Psoas muscle (tissue), 8 donors: ENCODE measurements around the gene CTRB2. TPM values are rescaled to one million over a fixed set of nuclear protein-coding genes. Genes with fewer than 3 reads are reported as not detected.
A peak's percentile ranks its signal among the peaks of the same experiment; 100 is the strongest.

Experiments
- ATAC-seq, 4 donors: fragments of 200-7000 bp; cut with Tn5 transposase; one replicate each; pipeline ENCODE4 v1.9.1; 2020; ENCODE audit warnings: moderate library complexity in 3 of 4, mild to moderate bottlenecking in 2 of 4
- DNase-seq, 2 donors: peaks; one replicate each; pipeline ENCODE4 v3.0.0-alpha.2; 2020
- H3K27ac ChIP-seq: fragments of 200-600 bp; one replicate; pipeline ENCODE4 v1.8.0; 2022
- H3K27me3 ChIP-seq, 3 donors: fragments of 200-600 bp in 1 of 3; one replicate each; pipeline versions ENCODE4 v1.6.1 to v1.8.0; 2013 to 2022; ENCODE audit warnings: low read length in 2 of 3, mild to moderate bottlenecking in 2 of 3, moderate library complexity in 1 of 3; ENCODE audit not compliant: insufficient read depth in 3 of 3
- H3K36me3 ChIP-seq, 2 donors: fragments of 200-600 bp in 1 of 2; one replicate each; pipeline versions ENCODE4 v1.6.1 to v1.8.0; 2013 to 2022; ENCODE audit warnings: low read depth in 1 of 2, mild to moderate bottlenecking in 1 of 2, moderate library complexity in 1 of 2; ENCODE audit not compliant: insufficient read depth in 1 of 2
- H3K4me1 ChIP-seq: fragments of 200-600 bp; one replicate; pipeline ENCODE4 v1.8.0; 2022
- H3K4me3 ChIP-seq: fragments of 200-600 bp; one replicate; pipeline ENCODE4 v1.8.0; 2022; ENCODE audit warnings: mild to moderate bottlenecking
- H3K9me3 ChIP-seq: fragments of 200-600 bp; one replicate; pipeline ENCODE4 v1.8.0; 2022
- CTCF ChIP-seq: fragments of 200-600 bp; IDR thresholded peaks from one replicate; pipeline ENCODE4 v1.8.0; 2022; ENCODE audit warnings: antibody characterized with exemption
- WGBS, 3 donors: extraction: QIAGEN DNeasy Blood & Tissue Kit; methylation state at CpG; one replicate each; pipeline versions ENCODE4 v1.1.6 to v1.1.7; 2013; 5-methylcytosine and 5-hydroxymethylcytosine counted together
- intact Hi-C, 2 donors: fragments of 100-400 bp; cut with DNase I; formaldehyde crosslinking; loops; one replicate each; pipeline versions ENCODE4 v1.11.0 to v1.14.2; 2022
- polyA plus RNA-seq, 3 donors: library from polyadenylated mRNA; stranded (reverse); fragments of 200-250 nt; gene quantifications; one replicate each; pipeline ENCODE4 v1.2.3, GENCODE V29; 2013
- total RNA-seq, 4 donors: library from RNA; stranded (reverse); fragmentation: NEBNext Ultra II Directional in 2 of 4; extraction: Animal tissue kit (Norgen Biotek cat#: 25700) in 2 of 4; gene quantifications; one replicate each; pipeline versions ENCODE4 v1.2.1 to v1.2.4, GENCODE V29; 2021 to 2023
- donor health status: healthy with polysubstance abuse.
- donor health status: DM: no; HTN: no; CAD: no; lungs with moderate emphysema.
- donor health status: Bipolar disorder and iron deficiency.
- donor health status: healthy.
- donor health status: DM: yes; HTN: yes; CAD: no.
- donor health status: DM: no; HTN: no; CAD: no.
- donor health status: DM: no; HTN: no; CAD: no.
- donor health status: DM: yes; HTN: yes; CAD: no.

CTRB2 gene
- total and polyA plus RNA-seq, 7 donors = 0.14 to 2.4 (median 1.1) TPM; not detected in 3

GRCh38 chr16:75193730-75194444, 13.1 kb downstream of the CTRB2 start:
- Histone ChIP-seq H3K36me3 (no peaks in the 10 kb centered on the region), H3K9me3 (no peaks in the 10 kb centered on the region), H3K4me3 (no peak overlapping the region), H3K27ac (no peak overlapping the region), H3K27me3 (peaks cover 0 to 22% (median 0%) of the 10 kb centered on the region in 3 donors), H3K4me1 (no peaks in the 10 kb centered on the region)
- DNase-seq = no peak
- ATAC-seq = no peak
- intact Hi-C loops = no loop called here
- TF ChIP-seq CTCF = no peak
- 72 to 80% (median 75%) methylated on average over 10 of the region's 10 CpGs for WGBS, 3 donors

- Histone ChIP-seq H3K9me3 (no peaks in the 10 kb centered on the region), H3K4me3 (no peak overlapping the region), H3K27me3 (peaks cover 0 to 17% (median 0%) of the 10 kb centered on the region in 3 donors), H3K27ac (no peak overlapping the region), H3K36me3 (no peaks in the 10 kb centered on the region), H3K4me1 (no peaks in the 10 kb centered on the region)
- ATAC-seq (no peak), DNase-seq (no peak)
- TF ChIP-seq CTCF = no peak
- intact Hi-C loops = no loop called here
- 87 to 91% (median 90%) methylated on average over 4 of the region's 4 CpGs for WGBS, 3 donors
These were observed 13.7 kb downstream of the CTRB2 start for GRCh38 chr16:75193265-75193650.

- peaks cover 0 to 12% (median 0%) of the 10 kb centered on the region in 3 donors for H3K27me3 ChIP-seq
- no peaks in the 10 kb centered on the region for H3K4me1 ChIP-seq
- H3K9me3 ChIP-seq = no peaks in the 10 kb centered on the region
- DNase-seq = no peak
- intact Hi-C loops = no loop called here
- H3K27ac ChIP-seq = no peak overlapping the region
- H3K36me3 ChIP-seq = no peaks in the 10 kb centered on the region
- no peak overlapping the region for H3K4me3 ChIP-seq
- peak in 1 of 4 donors; percentile 64 for ATAC-seq
- 90 to 91% (median 91%) methylated on average over 21 of the region's 21 CpGs for WGBS, 3 donors
- no peak for TF ChIP-seq CTCF
These were observed 14.2 kb downstream of the CTRB2 start for GRCh38 chr16:75192606-75193264.

GRCh38 chr16:75189638-75190245, 17.2 kb downstream of the CTRB2 start:
- intact Hi-C loops = no loop called here
- H3K4me1 ChIP-seq = no peaks in the 10 kb centered on the region
- H3K9me3 ChIP-seq = no peaks in the 10 kb centered on the region
- 72 to 83% (median 81%) methylated on average over 7 to 8 of the region's 8 CpGs for whole genome bisulfite sequencing, 3 donors
- no peaks in the 10 kb centered on the region for H3K27me3 ChIP-seq
- TF ChIP-seq CTCF = no peak
- no peak overlapping the region for H3K27ac ChIP-seq
- no peak overlapping the region for H3K4me3 ChIP-seq
- H3K36me3 ChIP-seq = no peaks in the 10 kb centered on the region
- ATAC-seq = no peak
- no peak for DNase-seq
